Neural progenitor cell (in vitro differentiated cells): ENCODE data around the gene GRAMD1B. TPM values are rescaled to one million over a fixed set of nuclear protein-coding genes. Genes with fewer than 3 reads are reported as not detected.
"Not testable (repeated sequence)": the region's sequence is repeated elsewhere in the genome, so short reads cannot be mapped to it uniquely, and the experiment has no call there.

ENCODE experiments used
- DNase-seq: peaks from one replicate; pipeline ENCODE4 v3.0.0-alpha.2; 2016; ENCODE audit warnings: low spot score
- H2AFZ ChIP-seq: fragments of 200-600 bp; sonication (generic); replicated peaks from 2 replicates; pipeline ENCODE4 v1.6.1; 2016; ENCODE audit warnings: antibody characterized with exemption
- H3F3A ChIP-seq: fragments of 200-600 bp; sonication (generic); 2 replicates; pipeline ENCODE4 v1.6.1; 2016; ENCODE audit warnings: antibody characterized with exemption, low read depth
- H3K27ac ChIP-seq: fragments of 200-600 bp; sonication (generic); 2 replicates; pipeline ENCODE4 v1.5.1; 2016; ENCODE audit warnings: mild to moderate bottlenecking
- H3K27me3 ChIP-seq: fragments of 200-600 bp; sonication (generic); 2 replicates; pipeline ENCODE4 v1.6.1; 2016; ENCODE audit warnings: mild to moderate bottlenecking, moderate library complexity
- H3K36me3 ChIP-seq: fragments of 200-600 bp; sonication (generic); 2 replicates; pipeline ENCODE4 v1.5.1; 2016
- H3K4me1 ChIP-seq: fragments of 200-600 bp; sonication (generic); 2 replicates; pipeline ENCODE4 v1.6.1; 2016; ENCODE audit warnings: mixed run types
- H3K4me2 ChIP-seq: fragments of 200-600 bp; sonication (generic); 2 replicates; pipeline ENCODE4 v1.6.1; 2016
- H3K4me3 ChIP-seq: fragments of 200-600 bp; sonication (generic); 2 replicates; pipeline ENCODE4 v1.5.1; 2016
- H3K79me2 ChIP-seq: fragments of 200-600 bp; sonication (generic); 2 replicates; pipeline ENCODE4 v1.6.1; 2016; ENCODE audit warnings: low read depth
- H3K9ac ChIP-seq: fragments of 200-600 bp; sonication (generic); 2 replicates; pipeline ENCODE4 v1.6.1; 2016
- H3K9me3 ChIP-seq: fragments of 200-600 bp; sonication (generic); 2 replicates; pipeline ENCODE4 v1.5.1; 2016; ENCODE audit warnings: low read depth
- H4K20me1 ChIP-seq: fragments of 200-600 bp; sonication (generic); 2 replicates; pipeline ENCODE4 v1.6.1; 2016; ENCODE audit warnings: low read depth
- H3K27ac Mint-ChIP-seq: 3 replicates; pipeline ENCODE4 v1.8.0; 2021; ENCODE audit warnings: mixed read lengths
- H3K27me3 Mint-ChIP-seq: 2 replicates; pipeline ENCODE4 v1.8.0; 2022; ENCODE audit warnings: low read depth, mild to moderate bottlenecking, inconsistent platforms, moderate library complexity, mixed read lengths; ENCODE audit not compliant: insufficient read depth
- H3K36me3 Mint-ChIP-seq: 3 replicates; pipeline ENCODE4 v1.8.0; 2021; ENCODE audit warnings: mixed read lengths
- H3K4me1 Mint-ChIP-seq: 3 replicates; pipeline ENCODE4 v1.8.0; 2021; ENCODE audit warnings: mixed read lengths
- H3K4me3 Mint-ChIP-seq: 3 replicates; pipeline ENCODE4 v1.8.0; 2021; ENCODE audit warnings: mild to moderate bottlenecking, moderate library complexity, mixed read lengths
- H3K9me3 Mint-ChIP-seq: 3 replicates; pipeline ENCODE4 v1.8.0; 2020; ENCODE audit warnings: mixed read lengths
- EZH2 ChIP-seq: fragments of 200-600 bp; sonication (generic); IDR thresholded peaks from 2 replicates; pipeline ENCODE4 v1.6.1; 2017; ENCODE audit warnings: antibody characterized with exemption, mild to moderate bottlenecking, moderate library complexity
- EZH2phosphoT487 ChIP-seq: fragments of 200-600 bp; sonication (generic); IDR thresholded peaks from 2 replicates; pipeline ENCODE4 v1.6.1; 2017; ENCODE audit warnings: antibody characterized with exemption
- total RNA-seq: library from RNA; depleted of rRNA; stranded (reverse); fragments of >200 nt; gene quantifications from 2 replicates; pipeline ENCODE4 v1.2.3, GENCODE V29; 2015; ENCODE audit warnings: low replicate concordance
- TF ChIP-seq, protein P1 (sequence below): fragments of 200-600 bp; sonication (generic); IDR thresholded peaks from 2 replicates; pipeline ENCODE4 v1.5.1; 2017; ENCODE audit warnings: antibody characterized with exemption, mild to moderate bottlenecking

GRAMD1B gene
- total RNA-seq, 1 donor from 2014 or later, result 12.6 TPM

GRCh38 chr11:123458501-123458900, 28.4 kb downstream of the GRAMD1B start:
- no peaks in the 10 kb centered on the region for H3K36me3 ChIP-seq
- H3K9me3 ChIP-seq, result no peaks in the 10 kb centered on the region
- H3K27me3 Mint-ChIP-seq, result peaks cover 2% of the 10 kb centered on the region
- no peak overlapping the region for H3K4me3 Mint-ChIP-seq
- H2AFZ ChIP-seq, result no peak overlapping the region
- no peaks in the 10 kb centered on the region for H3K27me3 ChIP-seq
- H3K4me1 Mint-ChIP-seq, result peaks cover 7% of the 10 kb centered on the region
- H3K79me2 ChIP-seq, result no peaks in the 10 kb centered on the region
- TF ChIP-seq EZH2phosphoT487, result no peak
- TF ChIP-seq, protein P1, sequence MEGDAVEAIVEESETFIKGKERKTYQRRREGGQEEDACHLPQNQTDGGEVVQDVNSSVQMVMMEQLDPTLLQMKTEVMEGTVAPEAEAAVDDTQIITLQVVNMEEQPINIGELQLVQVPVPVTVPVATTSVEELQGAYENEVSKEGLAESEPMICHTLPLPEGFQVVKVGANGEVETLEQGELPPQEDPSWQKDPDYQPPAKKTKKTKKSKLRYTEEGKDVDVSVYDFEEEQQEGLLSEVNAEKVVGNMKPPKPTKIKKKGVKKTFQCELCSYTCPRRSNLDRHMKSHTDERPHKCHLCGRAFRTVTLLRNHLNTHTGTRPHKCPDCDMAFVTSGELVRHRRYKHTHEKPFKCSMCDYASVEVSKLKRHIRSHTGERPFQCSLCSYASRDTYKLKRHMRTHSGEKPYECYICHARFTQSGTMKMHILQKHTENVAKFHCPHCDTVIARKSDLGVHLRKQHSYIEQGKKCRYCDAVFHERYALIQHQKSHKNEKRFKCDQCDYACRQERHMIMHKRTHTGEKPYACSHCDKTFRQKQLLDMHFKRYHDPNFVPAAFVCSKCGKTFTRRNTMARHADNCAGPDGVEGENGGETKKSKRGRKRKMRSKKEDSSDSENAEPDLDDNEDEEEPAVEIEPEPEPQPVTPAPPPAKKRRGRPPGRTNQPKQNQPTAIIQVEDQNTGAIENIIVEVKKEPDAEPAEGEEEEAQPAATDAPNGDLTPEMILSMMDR, result no peak
- no peak for TF ChIP-seq EZH2
- H3K9me3 Mint-ChIP-seq, result no peaks in the 10 kb centered on the region
- no peak overlapping the region for H3K9ac ChIP-seq
- H3K4me2 ChIP-seq, result no peak overlapping the region
- peaks cover 3% of the 10 kb centered on the region for H3K36me3 Mint-ChIP-seq
- peaks cover 4% of the 10 kb centered on the region for H3K4me1 ChIP-seq
- no peaks in the 10 kb centered on the region for H3F3A ChIP-seq
- DNase-seq, result no peak
- peaks cover 6% of the 10 kb centered on the region for H4K20me1 ChIP-seq
- no peak overlapping the region for H3K27ac ChIP-seq
- H3K27ac Mint-ChIP-seq, result no peak overlapping the region
- no peak overlapping the region for H3K4me3 ChIP-seq

GRCh38 chr11:123460012-123460700, 30.1 kb downstream of the GRAMD1B start:
- H3K4me3 Mint-ChIP-seq, result no peak overlapping the region
- Histone ChIP-seq H3K9me3 (no peaks in the 10 kb centered on the region), H3K9ac (no peak overlapping the region), H3K79me2 (no peaks in the 10 kb centered on the region), H3K4me3 (no peak overlapping the region), H3K36me3 (no peaks in the 10 kb centered on the region), H3K27ac (no peak overlapping the region), H2AFZ (no peak overlapping the region), H3K27me3 (no peaks in the 10 kb centered on the region), H3K4me1 (peaks cover 4% of the 10 kb centered on the region), H4K20me1 (peaks cover 6% of the 10 kb centered on the region), H3F3A (no peaks in the 10 kb centered on the region), H3K4me2 (no peak overlapping the region)
- peaks cover 3% of the 10 kb centered on the region for H3K9me3 Mint-ChIP-seq
- H3K27ac Mint-ChIP-seq, result no peak overlapping the region
- H3K36me3 Mint-ChIP-seq, result peaks cover 3% of the 10 kb centered on the region
- H3K27me3 Mint-ChIP-seq, result no peaks in the 10 kb centered on the region
- peaks cover 6% of the 10 kb centered on the region for H3K4me1 Mint-ChIP-seq
- DNase-seq, result no peak
- no peak for TF ChIP-seq EZH2phosphoT487
- TF ChIP-seq EZH2, result no peak
- TF ChIP-seq, protein P1, result no peak

- no peak overlapping the region for H3K4me3 Mint-ChIP-seq
- H3K9me3 Mint-ChIP-seq, result peaks cover 3% of the 10 kb centered on the region
- peaks cover 3% of the 10 kb centered on the region for H3K36me3 Mint-ChIP-seq
- Histone ChIP-seq H3K36me3 (no peaks in the 10 kb centered on the region), H3K27me3 (no peaks in the 10 kb centered on the region), H3K9ac (no peak overlapping the region), H3K4me1 (peaks cover 4% of the 10 kb centered on the region), H3K79me2 (no peaks in the 10 kb centered on the region), H2AFZ (no peak overlapping the region), H4K20me1 (peaks cover 6% of the 10 kb centered on the region), H3K9me3 (no peaks in the 10 kb centered on the region), H3K27ac (no peak overlapping the region), H3F3A (no peaks in the 10 kb centered on the region), H3K4me2 (no peak overlapping the region), H3K4me3 (no peak overlapping the region)
- TF ChIP-seq, protein P1, result no peak
- TF ChIP-seq EZH2phosphoT487, result no peak
- no peak for TF ChIP-seq EZH2
- DNase-seq, result no peak
- peaks cover 6% of the 10 kb centered on the region for H3K4me1 Mint-ChIP-seq
- no peak overlapping the region for H3K27ac Mint-ChIP-seq
- H3K27me3 Mint-ChIP-seq, result no peaks in the 10 kb centered on the region
Measured at GRCh38 chr11:123461164-123461563, 31.1 kb downstream of the GRAMD1B start.

DNA sequence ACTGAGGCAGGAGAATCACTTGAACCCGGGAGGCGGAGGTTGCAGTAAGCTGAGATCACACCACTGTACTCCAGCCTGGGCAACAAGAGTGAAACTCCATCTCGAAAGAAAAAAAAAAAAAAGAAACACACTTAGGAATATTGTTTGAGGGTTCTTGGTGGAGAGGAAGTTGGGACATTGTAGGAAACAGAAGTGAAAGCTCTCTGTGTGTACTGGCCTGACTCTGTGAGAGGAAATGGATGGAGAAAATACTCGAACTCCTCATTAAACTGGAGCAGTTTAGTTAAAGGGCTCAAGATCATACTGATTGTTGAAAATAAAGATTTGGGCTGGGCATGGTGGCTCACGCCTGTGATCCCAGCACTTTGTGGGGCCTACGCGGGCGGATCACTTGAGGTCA, 35.6 kb downstream of the GRAMD1B start:
- not testable (repeated sequence) for H3K27me3 Mint-ChIP-seq, H3K27ac Mint-ChIP-seq, H3K9me3 Mint-ChIP-seq, H3K27ac ChIP-seq, H3K79me2 ChIP-seq, H3F3A ChIP-seq, H2AFZ ChIP-seq, H3K4me3 ChIP-seq, H3K36me3 ChIP-seq, H3K4me2 ChIP-seq, DNase-seq, H3K4me1 ChIP-seq, H4K20me1 ChIP-seq, H3K36me3 Mint-ChIP-seq, H3K9me3 ChIP-seq, H3K9ac ChIP-seq, H3K27me3 ChIP-seq, H3K4me1 Mint-ChIP-seq, H3K4me3 Mint-ChIP-seq

DNA sequence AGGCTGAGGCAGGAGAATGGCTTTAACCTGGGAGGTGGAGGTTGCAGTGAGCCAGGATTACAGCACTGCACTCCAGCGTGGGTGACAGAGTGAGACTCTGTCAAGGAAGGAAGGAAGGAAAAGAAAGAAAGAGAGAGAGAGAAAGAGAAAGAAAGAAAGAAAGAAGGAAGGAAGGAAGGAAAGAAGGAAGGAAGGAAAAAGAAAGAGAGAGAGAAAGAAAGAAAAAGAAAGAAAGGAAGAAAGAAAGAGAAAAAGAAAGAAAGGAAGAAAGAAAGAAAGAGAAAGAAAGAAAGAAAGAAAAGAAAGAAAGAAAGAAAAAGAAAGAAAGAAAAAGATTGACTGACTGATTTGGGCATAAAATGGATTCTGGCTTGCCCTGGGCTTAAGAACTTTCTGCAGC, 36.1 kb downstream of the GRAMD1B start:
- not testable (repeated sequence) for H3K9me3 Mint-ChIP-seq, H3K36me3 Mint-ChIP-seq, H3K9me3 ChIP-seq, H3K4me1 Mint-ChIP-seq, DNase-seq, H3K27me3 Mint-ChIP-seq, H3K4me3 ChIP-seq, H3K4me2 ChIP-seq, H3K27ac Mint-ChIP-seq, H3K79me2 ChIP-seq, H3F3A ChIP-seq, H3K9ac ChIP-seq, H3K4me3 Mint-ChIP-seq, H2AFZ ChIP-seq, H3K36me3 ChIP-seq, H3K27ac ChIP-seq, H3K27me3 ChIP-seq, H3K4me1 ChIP-seq, H4K20me1 ChIP-seq
